HG03378 (cell line): Measurements from ENCODE around the gene NRXN3.

ENCODE experiments used
- ATAC-seq: cut with Tn5 transposase; IDR thresholded peaks from one replicate; pipeline ENCODE4 v1.9.1; 2021; ENCODE audit warnings: mild to moderate bottlenecking, moderate library complexity; ENCODE audit not compliant: unreplicated experiment

The NRXN3 gene

GRCh38 chr14:79543967-79544697 lies 1374.0 kb downstream of the NRXN3 start:
- no peak for ATAC-seq

DNA sequence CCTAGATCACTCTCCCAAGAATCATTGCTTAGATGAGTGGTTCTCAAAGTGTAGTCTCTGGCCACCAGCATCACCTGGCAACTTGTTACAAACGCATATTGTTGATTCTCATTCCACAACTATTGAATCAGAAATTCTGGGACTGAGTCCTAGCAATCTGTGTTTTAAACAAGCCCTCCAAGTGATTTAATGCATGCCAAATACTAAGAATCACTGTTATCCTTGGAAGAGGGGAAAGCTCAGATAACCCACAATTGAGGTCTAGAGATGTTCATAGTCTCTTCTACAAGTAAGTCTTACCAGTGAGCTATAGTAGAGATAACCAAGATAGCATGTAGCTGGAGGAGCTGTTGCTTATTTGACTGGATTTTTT lies 1374.5 kb downstream of the NRXN3 start:
- ATAC-seq = no peak

- no peak for ATAC-seq
These were observed 1378.7 kb downstream of the NRXN3 start for GRCh38 chr14:79548836-79549235.

- no peak for ATAC-seq
These were observed 1379.3 kb downstream of the NRXN3 start for GRCh38 chr14:79549515-79549914.

DNA sequence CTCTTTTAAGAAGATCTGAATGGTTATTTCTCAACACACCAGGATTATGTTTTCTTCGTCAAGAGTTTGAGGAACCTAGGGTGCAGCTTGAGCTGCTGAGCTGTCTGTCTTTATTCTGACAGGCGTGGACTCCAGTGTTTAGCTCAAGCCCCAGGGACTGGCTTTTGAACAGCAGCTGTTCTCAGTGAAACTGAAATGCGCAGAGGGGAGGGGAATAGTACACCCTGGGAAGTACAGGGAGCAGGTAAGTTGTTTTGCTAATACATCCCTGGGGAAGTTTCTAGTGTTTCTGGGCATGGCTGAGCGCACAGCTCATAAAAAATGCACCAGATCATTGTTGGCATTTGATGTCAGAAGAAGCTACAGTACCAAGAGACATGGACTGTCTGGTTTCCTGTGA lies 1381.3 kb downstream of the NRXN3 start:
- no peak for ATAC-seq

GRCh38 chr14:79552778-79553177 lies 1382.6 kb downstream of the NRXN3 start:
- ATAC-seq = no peak

GRCh38 chr14:79554816-79555215 lies 1384.6 kb downstream of the NRXN3 start:
- no peak for ATAC-seq

DNA sequence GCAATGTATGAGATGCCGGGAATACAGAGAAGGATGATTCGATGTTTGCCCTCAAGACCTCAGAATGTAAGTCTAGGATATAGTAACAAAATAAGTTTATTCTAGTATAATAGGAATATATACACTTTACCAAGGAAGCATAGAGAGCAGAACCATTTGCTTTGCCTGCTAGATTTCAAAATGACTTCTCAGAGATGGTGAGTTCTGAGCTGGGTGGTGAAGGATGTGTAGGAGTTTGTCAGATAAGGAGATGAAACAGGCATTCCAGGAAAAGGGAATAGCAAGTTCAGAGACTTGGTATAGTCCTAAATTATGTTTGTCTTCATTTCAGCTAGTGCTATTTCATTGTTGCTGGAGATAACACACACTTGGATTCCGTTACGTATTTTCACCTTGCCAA lies 1385.3 kb downstream of the NRXN3 start:
- no peak for ATAC-seq

GRCh38 chr14:79557309-79557708 lies 1387.1 kb downstream of the NRXN3 start:
- ATAC-seq = no peak

GRCh38 chr14:79562185-79562584 lies 1392.0 kb downstream of the NRXN3 start:
- no peak for ATAC-seq

- ATAC-seq = no peak
These were observed 1394.2 kb downstream of the NRXN3 start for GRCh38 chr14:79564371-79564770.

- no peak for ATAC-seq
These were observed 1397.1 kb downstream of the NRXN3 start for GRCh38 chr14:79567306-79567705.

- no peak for ATAC-seq
These were observed 1398.4 kb downstream of the NRXN3 start for GRCh38 chr14:79568594-79568993.

DNA sequence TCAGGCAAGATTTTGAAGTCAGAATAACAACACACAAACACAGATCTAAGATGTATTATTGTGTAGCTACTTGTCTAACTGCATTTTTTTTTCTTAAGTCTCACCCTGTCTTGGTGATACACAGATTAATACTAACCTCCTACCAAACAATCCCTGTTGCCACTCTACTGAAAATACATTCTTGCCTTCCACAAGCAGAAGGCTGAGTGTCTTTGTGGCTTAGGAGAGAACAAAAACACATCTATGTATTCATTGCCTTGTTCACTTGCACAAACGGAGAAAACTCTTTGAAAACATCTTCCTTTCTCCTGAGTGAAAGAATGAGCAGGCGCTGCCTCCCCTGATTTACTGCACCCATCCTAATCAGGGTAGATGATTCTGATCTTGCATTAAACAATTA lies 1398.9 kb downstream of the NRXN3 start:
- ATAC-seq = no peak

DNA sequence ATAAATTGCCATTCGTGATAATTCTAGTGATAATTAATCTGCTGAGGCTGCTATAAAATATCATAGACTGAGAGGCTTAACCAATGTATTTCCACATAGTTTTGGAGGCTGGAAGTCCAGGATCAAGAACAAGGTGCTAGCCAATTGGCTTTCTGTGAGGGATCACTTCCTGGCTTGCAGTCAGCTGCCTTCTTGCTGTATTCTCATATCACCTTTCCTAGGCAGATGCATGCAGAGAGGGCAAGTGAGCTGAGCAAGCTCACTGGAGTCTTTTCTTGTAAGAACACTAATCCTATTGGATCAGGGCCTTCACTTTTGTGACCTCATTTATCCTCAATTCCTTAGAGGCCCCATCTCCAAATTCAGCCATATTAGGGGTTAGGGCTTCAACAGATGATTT lies 1400.5 kb downstream of the NRXN3 start:
- ATAC-seq = no peak

DNA sequence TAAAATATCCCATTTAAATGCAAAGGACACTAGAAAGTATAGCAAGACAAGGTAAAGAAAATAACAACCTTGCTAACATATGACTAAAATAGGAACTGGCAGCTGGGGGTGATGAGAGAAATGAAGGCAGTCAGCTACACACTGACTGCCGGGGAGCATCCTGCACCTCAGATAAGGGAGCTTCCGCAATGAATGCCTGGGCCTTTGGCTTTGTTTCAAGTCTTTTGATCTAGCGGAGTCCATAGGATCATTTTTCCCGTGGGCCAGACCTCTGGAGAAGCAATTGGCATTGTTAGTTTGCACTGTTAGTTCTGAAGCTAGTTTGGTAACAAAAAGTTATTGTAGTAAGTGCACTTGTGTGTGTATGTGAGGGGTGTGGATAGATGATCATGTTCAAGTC lies 1401.2 kb downstream of the NRXN3 start:
- ATAC-seq = no peak

DNA sequence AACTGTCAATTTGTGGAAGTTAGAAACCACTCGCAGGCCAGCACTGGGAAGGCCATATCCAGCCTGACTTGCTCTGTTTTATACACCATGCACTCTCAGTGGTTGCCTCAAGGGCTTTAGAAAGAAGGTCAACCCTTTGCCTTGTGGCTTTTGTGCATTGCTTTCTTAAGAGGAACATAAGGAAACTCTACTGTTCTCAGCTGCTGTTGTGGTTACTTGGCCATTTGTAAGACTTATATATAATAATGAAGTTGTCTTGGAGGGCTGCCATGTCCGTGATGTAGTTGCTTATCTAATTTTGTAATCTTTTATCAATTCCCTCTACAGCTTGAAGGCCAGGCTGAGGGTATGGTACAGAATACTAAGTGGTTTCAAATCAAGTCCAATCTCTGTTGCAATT lies 1403.3 kb downstream of the NRXN3 start:
- no peak for ATAC-seq

DNA sequence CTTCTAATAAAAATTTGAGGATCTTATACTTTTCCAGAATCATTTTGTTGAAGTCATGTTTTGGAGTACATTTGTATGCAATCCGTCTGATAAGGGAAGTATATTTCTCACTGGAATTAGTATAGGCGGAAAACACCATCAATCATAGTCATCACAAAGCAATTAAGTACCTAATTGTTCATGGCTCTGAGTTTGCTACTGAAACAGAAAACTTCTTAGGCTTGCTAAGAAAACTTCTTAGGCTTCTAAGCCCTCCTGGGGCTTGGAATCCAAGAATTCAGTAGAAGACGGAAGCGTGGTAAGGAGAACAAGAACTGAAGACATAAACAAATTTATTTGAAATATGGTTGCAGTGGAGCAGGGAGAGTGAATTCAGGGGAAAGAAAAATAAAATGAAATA lies 1404.9 kb downstream of the NRXN3 start:
- no peak for ATAC-seq

DNA sequence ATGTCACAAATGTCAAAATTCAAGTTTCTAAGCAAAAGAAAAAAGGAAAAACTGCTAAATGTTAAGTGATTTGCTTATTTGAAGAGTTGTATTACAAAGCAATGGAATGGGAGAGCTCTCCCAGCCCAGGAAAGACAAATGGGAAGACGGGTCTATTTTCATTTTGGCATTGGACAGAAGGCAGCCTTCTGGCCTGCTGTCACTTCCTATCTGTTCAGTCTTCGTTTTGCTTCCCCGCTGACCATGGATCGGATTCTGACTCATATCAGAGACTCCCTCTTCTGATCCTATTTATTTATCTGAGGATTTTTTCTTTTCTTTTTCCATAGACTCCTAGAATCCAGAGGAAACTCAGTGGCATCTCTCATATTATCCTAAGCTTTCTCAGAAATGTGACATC lies 1406.3 kb downstream of the NRXN3 start:
- ATAC-seq = no peak

- no peak for ATAC-seq
These were observed 1408.3 kb downstream of the NRXN3 start for GRCh38 chr14:79578470-79578869.

- ATAC-seq = no peak
These were observed 1410.2 kb downstream of the NRXN3 start for GRCh38 chr14:79580414-79580813.

DNA sequence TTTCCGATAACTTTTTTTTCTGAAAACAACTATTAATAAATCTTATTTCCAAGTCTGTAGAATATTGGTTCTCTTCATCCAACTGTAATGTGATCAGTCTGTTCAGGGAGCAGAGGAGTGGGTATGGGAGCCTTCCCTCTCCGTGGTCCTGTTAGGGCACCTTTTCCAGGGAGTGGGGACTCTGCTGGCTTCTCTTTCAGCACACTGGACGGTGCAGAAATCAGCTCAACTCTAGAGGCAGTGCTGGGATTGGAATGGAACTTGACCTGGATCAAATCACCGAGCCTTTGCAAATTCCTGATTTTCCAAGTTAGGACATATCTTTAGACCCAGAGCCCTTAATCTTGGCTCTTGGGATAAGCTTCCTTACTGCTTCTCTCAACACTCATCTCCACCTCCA lies 1410.7 kb downstream of the NRXN3 start:
- ATAC-seq = no peak

DNA sequence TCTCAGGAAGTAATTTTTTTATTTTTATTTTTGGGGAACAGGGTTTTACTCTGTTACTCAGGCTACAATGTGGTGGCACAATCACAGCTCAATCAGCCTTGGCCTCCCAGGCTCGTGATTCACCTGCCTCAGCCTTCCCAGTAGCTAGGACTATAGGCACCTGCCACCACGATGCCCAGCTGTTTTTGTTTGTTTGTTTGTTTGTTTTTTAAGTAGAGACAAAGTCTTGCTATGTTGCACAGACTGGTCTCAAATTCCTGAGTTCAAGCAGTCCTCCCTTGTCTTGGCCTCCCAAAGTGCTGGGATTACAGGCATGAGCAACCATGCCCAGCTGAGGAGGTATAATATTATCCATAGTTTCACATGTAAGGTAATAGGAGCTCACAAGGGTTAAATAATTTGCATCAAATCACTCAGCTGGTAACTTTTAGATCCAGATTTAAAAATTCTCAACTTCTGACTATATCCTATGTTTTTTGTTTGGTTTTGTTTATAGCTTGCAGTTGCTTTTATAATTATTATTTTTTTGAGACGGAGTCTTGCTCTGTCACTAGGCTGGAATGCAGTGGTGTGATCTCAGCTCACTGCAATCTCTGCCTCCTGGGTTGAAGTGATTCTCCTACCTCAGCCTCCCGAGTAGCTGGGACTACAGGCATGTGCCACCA lies 1411.9 kb downstream of the NRXN3 start:
- ATAC-seq = no peak
